D341Med (cell line): ENCODE data around the gene CACNA1C.

Experiments used
- DNase-seq: peaks from one replicate; pipeline ENCODE4 v3.0.0; 2012; ENCODE audit warnings: low spot score

Gene CACNA1C

GRCh38 chr12:2140858-2141519 lies 88.2 kb downstream of the CACNA1C start:
- DNase-seq = no peak

DNA sequence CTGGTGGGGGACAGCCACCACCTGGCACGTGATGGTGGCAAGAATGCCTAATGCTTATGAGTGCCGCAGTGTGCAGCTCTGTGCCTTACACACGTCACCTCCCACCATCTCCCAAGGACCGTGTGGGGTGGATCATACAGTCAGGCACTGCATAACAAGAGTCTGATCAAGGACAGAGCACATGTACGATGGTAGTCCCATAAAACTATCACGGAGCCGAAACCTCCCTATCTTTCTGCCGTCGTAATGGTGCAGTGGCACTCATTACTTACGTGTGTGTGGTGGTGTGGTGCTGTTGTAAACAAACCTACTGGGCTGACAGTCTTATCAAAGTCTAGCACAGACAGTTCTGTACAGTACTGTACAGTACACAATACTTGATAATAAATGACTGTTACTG lies 89.3 kb downstream of the CACNA1C start:
- DNase-seq = no peak

DNA sequence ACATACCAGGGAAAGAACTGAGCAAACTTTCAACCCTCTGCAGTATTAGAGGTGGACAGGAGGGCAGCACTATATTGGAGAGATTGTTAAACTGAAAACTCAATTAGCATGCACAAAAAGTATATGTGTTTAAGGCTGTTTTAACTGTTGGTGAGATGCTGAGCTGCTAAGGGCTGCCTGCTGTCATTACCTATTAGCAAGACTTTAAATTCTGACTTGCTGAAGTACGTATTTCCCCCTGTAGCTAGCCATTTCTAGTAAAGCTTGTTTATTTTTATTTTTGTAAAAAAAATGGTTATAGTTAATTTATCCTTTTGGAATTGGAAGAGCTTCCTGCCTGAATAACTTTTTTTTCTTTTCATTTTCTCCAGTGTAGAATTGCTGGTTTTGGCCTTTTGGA lies 92.2 kb downstream of the CACNA1C start:
- no peak for DNase-seq

DNA sequence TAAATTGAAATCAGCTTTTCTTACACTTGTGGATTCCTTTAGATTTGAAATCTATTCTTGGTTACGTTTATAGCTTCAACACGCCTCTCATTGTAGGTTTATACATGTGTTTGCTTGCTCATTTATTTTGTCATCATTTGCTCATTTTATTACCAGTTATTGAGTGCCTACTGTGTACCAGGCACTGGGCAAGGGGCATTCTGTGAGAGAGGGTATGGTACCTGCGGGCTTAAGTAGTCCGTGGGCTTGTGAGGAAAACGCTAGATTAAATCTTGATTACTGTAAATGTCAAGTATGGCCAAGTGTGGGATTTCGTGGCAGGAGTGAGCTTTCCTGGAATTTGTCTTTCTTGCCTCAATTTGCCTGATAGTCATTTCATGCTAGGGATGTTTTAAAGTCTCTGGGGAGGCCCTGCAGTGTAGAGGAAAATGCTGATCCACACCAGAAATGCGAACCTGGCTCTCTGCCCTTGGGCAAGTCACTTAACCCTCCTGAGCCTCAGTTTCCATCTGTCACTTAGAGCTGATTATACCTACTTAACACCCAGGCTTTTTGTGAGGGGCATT lies 92.7 kb downstream of the CACNA1C start:
- DNase-seq = no peak

DNA sequence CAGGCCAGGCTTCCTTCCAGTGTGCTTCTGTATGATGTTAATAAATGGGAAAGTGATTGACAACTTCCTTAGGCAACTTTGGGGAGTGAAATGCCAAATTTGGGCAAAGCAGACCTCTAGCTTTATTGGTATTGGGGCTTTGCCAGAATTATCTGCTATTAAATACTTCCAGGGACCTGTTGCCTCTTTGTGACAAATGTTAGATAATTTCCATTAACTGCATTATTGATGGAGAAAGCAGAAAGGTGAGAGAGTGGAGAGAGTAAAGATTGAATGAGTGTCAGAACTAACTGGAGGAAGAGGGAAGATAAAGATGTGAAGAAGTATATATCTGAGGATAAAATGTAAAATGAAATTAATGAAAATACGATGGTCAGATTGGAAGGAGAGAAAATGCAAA lies 94.5 kb downstream of the CACNA1C start:
- no peak for DNase-seq

- DNase-seq = no peak
Observed at GRCh38 chr12:2149091-2149490, 96.3 kb downstream of the CACNA1C start.

GRCh38 chr12:2150833-2151232 lies 98.0 kb downstream of the CACNA1C start:
- no peak for DNase-seq

DNA sequence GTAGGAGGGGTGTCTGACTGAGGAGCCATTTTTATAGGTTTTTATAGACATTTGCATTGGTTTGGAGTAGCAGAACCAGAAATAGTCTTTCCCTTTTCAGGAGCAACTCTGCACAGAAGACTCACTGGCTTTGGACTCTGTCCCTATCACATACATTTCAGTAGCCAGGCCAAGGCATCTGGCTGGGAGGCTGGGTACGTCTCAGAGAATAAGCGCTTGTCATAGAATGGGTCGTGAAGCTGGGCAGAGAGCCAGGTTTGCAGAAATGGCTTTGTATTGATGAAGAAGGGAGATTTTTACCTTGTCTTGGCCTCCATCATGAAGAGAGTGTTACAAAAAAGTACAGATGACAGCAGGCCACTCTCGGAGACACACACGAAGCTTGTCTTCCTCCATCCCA lies 98.6 kb downstream of the CACNA1C start:
- DNase-seq = no peak

DNA sequence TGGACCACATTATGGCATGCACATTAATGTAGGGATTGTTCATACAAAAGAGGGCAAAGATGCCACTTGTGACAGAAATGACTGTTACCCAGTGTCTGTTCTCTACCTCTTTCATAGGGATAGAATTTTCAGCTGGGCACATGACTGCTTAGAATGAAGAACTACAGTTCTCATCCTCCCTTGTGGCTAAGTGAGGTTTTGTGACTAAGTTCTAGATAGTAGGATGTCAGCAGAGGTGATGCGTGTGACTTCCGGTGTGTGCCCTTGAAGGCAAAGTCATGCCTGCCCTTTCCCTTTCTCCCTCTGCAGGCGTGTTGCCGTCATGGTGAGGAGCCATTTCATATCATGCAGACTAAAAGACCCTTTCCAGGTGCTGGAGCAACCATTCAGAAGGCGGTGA lies 99.3 kb downstream of the CACNA1C start:
- DNase-seq = no peak

DNA sequence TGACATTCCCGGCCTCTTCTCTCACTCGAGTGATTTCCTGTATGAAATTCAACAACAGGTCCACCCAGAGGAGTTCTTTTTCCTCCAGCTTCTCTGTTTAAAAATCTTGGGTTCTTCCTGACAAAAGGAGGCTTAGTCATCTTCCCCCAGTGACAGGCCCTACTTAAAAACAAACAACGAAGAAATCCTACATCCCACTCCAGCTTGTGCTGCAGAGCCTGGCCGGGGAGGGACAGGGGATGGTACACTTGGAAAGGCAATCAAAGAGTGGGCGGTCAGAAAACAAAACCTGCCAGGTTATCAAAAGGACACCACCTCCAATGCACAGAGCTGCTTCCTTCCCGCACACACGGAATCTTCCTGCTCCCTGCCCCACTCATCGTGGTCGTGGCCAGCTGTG lies 101.3 kb downstream of the CACNA1C start:
- DNase-seq = no peak

- DNase-seq = no peak
Observed at GRCh38 chr12:2154521-2154920, 101.7 kb downstream of the CACNA1C start.

DNA sequence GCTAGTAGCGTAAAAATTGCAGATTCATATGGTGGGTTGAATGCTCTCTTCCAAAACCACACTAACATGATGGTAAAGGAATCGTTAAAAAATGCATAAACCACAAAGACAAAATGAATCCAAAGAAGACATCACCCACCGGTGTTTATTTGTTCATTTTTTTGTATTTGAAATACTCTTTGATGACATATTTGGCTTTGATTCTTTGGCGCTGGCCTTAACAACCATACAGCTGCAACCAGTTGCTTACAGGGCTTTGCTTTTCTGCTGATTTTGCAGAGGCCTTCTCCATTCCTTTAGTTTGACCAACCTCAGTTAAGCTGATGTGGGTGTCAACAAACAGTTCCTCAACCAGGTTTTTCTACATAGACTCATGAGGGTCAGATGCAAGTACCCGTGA lies 103.5 kb downstream of the CACNA1C start:
- DNase-seq = no peak

- DNase-seq = no peak
Observed at GRCh38 chr12:2160043-2160442, 107.3 kb downstream of the CACNA1C start.

- DNase-seq = no peak
Observed at GRCh38 chr12:2161473-2161872, 108.7 kb downstream of the CACNA1C start.

- no peak for DNase-seq
Observed at GRCh38 chr12:2163177-2163941, 110.6 kb downstream of the CACNA1C start.

DNA sequence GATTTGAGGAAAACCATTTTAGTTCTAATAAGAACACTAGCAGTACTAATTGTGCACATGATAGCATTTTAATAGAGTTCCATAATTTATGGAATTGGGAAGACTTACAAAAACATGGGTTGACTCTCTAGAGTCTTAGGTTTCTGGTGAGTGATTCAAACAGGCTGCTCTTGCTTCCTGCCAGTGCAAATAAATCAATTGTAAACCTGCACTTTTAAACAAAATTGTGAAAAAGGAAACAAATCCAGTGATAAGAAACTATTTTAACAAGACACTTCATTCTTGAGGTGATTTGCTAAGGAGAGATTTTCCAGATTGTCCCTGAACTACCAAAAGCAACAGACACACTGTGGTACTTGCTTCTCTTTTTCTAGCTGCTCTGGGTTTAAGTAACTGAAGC lies 112.2 kb downstream of the CACNA1C start:
- DNase-seq = no peak

DNA sequence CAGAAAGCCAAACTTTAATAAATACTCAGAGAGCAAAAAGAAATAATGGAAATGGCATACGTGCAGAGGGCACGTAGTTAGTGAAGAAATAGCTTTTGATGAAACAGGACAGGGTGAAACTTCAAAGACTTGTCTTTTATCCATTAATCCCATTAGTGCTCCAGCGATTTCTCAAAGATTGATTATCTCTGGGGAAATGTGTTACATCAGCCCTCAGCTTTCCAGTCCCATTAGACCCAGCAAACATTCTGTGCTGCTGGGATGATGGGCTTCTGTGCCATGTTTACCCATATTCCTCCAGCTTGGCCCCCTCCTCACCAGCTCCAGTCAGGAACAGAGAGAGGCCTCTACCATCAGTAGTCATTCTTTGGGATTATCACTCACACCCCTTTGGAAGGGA lies 113.1 kb downstream of the CACNA1C start:
- no peak for DNase-seq

DNA sequence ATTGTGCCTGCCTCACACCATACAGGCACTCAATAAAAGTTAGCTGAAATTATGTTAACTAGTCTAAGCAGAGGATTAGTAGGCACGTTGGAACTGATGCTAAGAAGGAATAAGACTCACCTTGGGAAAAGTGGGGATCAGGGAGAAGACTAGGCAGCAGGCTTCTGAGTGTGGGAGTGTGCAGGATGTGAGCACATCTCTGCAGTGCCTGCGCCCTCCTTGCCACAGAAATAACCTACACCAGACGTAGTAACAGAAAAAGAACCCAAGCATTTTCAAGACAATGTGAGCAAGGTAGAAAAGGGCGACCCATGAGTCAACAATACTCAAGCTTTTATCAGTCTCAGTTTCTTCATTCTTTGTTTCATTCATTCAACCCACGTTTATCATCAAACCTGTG lies 113.9 kb downstream of the CACNA1C start:
- DNase-seq = no peak

GRCh38 chr12:2167231-2167630 lies 114.4 kb downstream of the CACNA1C start:
- no peak for DNase-seq

DNA sequence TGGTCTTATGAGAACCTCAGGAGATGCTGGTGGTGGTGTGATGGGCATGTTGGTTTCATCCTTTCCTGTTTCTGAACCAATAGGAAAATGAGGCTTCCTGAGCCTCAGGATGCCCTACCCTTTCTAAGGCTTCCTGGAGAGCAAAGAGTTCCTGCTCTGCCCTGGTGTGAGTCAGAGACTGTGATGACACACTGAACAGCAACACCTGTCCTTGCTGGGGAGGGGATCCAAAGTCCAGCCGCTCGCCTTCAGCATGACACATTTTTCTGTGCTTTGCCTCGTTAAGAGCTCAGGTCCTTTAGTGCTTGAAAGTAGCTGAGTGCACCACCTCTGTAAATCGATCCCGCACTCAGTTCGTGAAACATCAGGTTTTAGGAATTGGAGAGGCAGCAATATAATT lies 116.0 kb downstream of the CACNA1C start:
- no peak for DNase-seq

DNA sequence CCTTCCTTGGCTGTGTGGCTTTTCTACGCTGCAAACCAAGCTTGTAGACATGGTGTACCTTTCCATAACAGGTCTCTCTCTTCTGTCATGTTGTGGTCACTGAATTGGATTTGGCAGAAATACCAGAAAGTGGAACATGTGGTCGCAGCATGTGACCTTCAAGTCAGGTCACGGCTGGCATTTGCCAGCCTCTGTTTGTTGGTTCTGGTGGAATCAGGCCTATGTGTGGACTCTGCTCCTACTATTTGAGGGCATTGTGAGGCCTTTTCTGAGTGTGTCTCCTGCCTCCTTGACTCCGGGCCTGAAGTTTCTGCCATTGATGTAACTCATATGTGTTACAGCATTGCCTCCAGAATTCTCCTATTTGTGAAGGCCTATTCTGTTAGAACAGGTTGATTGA lies 116.7 kb downstream of the CACNA1C start:
- no peak for DNase-seq

- no peak for DNase-seq
Observed at GRCh38 chr12:2169940-2170339, 117.2 kb downstream of the CACNA1C start.

GRCh38 chr12:2170376-2170775 lies 117.6 kb downstream of the CACNA1C start:
- DNase-seq = no peak
